IMR-90 (cell line): ENCODE results near the gene ADGRG3.

Experiments used
- CTCF ChIP-seq: conservative IDR thresholded peaks from 2 replicates; pipeline ENCODE4 v1.5.1; 2012; ENCODE audit warnings: mild to moderate bottlenecking, low read depth, low read length, improper control_type of control experiment
- ELK1 ChIP-seq: fragments of 150-350 bp; IDR thresholded peaks from 2 replicates; pipeline ENCODE4 v1.6.1; 2016; ENCODE audit warnings: low read depth, mild to moderate bottlenecking, low read length, moderate library complexity, borderline replicate concordance
- MAZ ChIP-seq: IDR thresholded peaks from 2 replicates; pipeline ENCODE4 v1.6.1; 2012; ENCODE audit warnings: low read depth, mild to moderate bottlenecking, low read length, improper control_type of control experiment, moderate library complexity, borderline replicate concordance
- POLR2A ChIP-seq: IDR thresholded peaks from 2 replicates; pipeline ENCODE4 v1.6.1; 2012; ENCODE audit warnings: mild to moderate bottlenecking, low read depth, low read length
- RAD21 ChIP-seq: IDR thresholded peaks from 2 replicates; pipeline ENCODE4 v1.6.1; 2012; ENCODE audit warnings: low read length, improper control_type of control experiment
- RFX5 ChIP-seq: IDR thresholded peaks from 2 replicates; pipeline ENCODE4 v1.8.0; 2012; ENCODE audit warnings: low read depth, mild to moderate bottlenecking, low read length, moderate library complexity

GRCh38 chr16:57661510-57661909 lies 6.6 kb upstream of the ADGRG3 start:
- TF ChIP-seq MAZ (no peak), ELK1 (no peak), RAD21 (no peak), CTCF (no peak), RFX5 (no peak), POLR2A (no peak)
